Activated CD4-positive, alpha-beta T cell treated with anti-CD3 and anti-CD28 coated beads, Interleukin-2, amount 50 U/mL, for 4 hours (primary cell): ENCODE measurements around the gene LRRK1.

Experiments
- DNase-seq, 2 experiments: peaks; one replicate each; pipeline ENCODE4 v3.0.0-alpha.2; 2020

Gene LRRK1

DNA sequence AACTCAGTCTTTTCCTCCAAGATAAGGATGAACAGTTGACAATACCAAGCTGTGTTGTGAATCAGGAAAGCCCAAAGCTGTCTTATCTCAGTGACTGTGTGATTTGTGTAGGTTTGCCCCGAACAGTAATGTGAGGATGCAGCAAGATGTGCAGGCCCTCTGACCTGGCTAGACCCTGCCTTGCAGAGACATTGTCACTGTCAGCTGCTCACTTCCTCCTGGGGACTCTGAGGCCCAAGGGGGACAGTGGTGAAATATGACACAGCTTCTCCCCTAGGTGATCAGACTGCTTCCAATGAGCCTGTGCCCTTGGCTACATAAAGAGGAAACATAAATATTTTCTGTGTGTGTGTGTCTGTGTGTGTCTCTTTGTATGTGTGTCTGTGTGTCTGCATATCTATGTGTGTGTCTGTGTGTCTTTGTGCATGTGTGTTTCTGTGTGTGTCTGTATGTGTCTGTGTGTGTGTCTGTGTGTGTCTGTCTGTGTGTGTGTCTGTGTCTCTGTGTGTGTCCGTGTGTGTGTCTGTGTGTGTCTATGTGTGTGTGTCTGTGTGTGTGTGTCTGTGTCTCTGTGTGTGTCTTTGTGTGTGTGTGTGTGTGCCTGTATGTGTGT, 21.7 kb downstream of the LRRK1 start:
- DNase-seq, result no peak

GRCh38 chr15:100941536-100941935, 22.4 kb downstream of the LRRK1 start:
- DNase-seq, result no peak

DNA sequence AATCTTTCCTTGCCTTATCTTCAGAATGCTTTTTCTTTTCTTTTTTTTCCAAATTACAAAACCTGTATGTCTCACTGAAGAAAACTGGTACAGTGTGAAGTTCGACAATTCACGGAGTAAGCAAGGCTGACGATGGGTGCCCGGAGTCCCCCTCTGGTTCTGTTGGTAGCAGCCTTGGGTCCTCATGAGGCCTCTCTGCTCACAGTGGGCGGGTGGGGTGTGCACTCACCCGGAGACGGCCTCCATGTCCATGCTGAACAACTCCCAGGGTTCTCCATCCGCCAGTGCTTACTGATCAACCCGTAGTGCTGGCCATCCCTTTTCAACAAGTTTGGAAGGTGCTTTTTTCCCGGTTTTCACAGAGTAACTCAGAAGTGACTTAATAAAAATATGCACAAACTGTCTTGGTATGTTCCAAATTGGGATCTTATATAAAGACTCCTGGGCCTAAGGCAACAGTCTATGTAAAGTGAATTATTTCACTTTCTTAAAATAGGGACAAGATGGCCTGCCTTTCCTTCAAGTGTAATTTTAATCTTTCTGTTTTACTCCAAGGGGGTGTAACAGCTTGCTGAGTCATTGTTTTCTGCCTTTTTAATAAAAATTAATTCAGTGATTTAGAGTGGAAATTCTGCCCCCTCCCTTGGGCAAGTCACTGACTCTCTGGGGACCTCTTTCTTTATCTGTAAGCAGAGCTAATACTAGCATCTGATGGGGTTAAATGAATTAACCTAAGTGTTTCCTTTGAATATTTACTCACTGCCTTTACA, 23.7 kb downstream of the LRRK1 start:
- DNase-seq, result no peak

- DNase-seq, result no peak
Measured at GRCh38 chr15:100944244-100944895, 25.2 kb downstream of the LRRK1 start.

DNA sequence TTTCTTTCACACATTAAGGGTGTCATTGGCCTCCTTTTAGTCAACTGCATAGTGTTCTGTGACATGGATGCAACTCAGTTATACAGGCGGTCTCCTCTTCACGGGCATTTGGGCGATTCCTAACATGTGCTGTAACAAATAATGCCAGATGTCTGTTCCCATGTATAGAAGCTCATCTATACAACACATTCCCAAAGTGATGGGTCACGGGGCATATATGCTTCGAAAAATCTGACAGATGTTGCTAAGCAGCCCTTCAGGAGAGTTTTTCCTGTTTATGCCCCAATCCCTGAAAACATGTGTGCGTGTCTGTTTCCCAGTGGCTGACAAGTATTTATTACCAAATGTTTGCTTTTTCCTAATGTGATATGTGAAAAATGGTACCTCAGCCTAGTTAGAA, 25.8 kb downstream of the LRRK1 start:
- DNase-seq, result no peak

DNA sequence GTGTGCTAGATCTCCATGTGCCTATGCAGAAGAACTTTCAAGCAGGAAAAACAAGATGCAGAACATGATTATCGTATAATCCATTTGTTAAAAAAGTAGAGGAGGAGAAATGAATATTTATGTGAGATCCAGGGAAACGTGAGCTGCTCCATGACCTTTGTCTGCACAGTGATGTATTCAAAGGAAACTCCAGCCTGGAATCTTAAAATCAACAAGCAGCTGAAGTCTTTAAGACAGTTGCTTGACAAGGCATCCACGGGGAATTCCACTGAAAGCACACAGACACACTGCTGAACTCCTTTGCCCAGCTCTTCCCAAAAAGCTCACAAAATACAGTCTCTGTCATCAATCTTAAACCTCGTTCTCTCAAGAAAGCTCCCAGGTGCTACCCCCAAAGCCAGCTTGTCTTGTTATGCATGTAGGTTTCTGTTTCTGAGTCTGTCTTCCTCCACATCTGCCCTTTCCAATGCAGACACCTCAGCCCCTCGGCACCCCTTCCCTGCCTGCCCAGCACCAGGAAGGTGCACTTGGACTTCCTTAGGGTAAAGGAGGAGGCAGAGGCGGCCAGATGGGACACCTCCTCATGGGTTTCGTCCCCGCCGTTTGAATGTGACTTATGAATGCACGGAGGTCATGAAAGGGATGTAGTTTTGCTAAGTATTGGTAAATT, 28.7 kb downstream of the LRRK1 start:
- DNase-seq, result no peak

DNA sequence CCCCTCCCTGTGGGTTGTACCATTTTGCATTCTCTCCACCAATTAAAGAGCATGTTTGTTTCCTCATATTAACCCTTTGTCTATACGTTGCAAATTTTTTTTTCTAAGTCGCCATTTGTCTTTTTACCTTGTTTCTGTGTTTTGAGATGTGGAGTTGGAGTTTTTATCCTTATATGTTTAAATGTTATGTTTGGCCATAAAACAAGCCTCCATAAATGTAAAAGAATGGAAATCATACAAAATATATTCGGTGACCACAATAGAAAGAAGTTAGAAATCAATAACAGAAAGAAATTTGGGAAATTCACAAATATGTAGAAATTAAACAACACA, 29.2 kb downstream of the LRRK1 start:
- DNase-seq, result no peak

DNA sequence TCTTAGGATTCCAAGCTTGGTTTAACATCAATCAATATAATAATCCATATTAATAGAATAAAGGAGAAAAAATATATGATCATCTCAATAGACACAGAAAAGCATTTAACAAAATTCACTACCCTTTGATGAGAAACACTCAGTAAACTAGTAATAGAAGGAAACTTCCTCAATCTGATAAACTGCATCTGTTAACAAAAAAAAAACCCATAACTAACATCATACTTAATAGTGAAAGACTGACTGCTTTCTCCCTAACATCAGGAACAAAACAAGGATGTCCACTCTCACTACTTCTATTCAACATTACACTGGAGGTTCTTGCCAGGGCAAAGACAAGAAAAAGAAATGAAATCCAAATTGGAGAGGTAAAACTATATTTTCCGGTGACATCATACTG, 30.5 kb downstream of the LRRK1 start:
- no peak for DNase-seq

GRCh38 chr15:100951965-100952364, 32.8 kb downstream of the LRRK1 start:
- DNase-seq, result no peak

DNA sequence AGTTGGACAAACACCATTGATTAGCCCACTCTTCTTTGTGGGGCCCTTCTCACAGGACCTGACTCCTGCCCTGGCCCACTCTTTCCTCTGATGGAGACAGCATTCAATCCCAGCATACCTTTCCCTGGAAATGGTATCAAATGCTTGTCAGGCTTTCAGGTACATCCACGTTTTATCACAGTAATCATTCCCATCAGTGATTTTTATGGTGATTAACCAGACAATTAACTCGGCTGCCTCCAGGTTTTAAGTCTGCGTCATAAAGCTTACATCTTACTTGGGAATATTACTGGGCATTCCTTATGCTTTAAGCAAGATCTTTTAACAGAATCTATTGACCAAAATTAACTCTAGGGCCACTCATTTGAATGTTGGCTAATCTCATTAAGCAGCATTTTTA, 33.4 kb downstream of the LRRK1 start:
- DNase-seq, result no peak

DNA sequence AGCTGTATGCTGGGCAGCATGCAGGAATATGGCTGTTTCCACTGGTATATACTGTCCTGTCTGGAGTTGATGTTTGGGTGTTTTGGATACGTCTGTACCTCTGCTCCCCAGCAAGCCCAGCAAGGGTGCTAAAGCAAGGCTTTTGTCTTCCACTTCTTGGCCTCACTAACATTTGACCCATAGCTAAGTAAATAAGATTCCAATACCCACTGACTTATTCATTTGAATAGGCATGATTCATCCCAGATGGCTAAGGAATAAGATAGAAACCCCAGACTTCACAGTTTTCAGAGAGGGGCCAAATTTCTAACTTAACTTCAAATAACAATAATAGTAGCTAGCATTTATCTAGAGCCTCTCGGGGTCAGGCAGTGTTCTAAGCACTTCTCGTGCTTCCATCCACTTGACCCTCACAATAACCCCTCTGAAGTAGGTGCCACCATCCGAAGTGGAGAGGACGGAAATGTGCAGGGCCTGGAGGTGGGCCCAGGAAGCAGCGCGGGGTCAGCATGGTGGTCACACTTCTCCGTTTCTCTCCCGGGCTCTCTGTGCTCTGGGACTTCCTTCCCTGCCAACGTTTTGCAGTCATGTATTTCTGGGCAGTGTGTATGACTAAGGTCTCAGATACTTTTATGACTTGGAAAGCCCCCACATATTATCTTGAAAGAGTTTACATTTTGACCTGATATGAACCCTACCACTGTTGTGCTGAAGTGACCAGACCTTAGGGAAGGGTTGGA, 39.3 kb downstream of the LRRK1 start:
- no peak for DNase-seq

DNA sequence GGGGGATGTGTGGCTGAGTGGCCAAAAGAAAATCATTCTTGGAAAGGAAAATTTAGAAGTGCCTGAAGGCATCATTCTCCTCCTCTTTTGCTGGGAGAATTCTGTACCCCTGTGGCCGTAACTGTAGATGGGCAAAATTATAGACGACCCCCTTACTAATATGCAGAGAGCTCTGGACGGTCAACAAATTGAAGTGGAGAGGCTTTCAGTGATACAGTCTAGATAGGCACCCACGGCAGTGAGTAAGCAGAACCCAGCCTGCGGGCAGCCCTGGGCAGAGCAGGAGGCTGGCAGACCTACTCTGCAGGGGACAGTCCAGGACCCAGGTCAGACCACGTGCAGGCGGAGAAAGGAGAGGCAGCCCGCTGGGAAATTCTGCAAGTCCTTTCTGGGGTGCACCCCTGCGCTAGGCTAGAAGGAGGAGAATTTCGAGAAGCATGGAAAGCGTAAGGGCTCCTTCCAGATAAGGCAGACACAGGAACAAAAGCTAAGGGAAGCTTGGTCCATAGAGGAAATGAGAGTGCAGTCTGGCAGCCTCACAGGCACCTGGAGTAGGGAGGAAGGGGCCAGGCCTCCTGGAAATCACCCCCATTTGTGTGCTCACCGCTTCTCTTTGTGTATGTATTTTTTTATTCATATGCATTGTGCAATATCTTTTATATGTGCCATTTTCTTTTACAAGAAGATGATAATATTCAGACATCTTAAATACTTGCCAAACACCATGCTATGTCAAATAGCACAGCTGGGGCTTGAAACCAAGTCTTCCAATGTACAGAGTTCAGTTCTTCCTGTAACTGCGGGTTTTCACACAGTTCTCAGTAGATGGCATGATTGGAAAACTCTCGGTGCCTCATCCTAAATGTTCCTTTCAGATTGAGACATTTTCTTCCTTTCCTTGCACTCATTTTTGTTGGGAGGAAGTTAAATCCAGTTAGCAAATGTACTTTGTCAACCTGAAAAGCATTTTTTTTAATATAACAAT, 40.2 kb downstream of the LRRK1 start:
- no peak for DNase-seq

GRCh38 chr15:100966997-100967396, 47.8 kb downstream of the LRRK1 start:
- no peak for DNase-seq

DNA sequence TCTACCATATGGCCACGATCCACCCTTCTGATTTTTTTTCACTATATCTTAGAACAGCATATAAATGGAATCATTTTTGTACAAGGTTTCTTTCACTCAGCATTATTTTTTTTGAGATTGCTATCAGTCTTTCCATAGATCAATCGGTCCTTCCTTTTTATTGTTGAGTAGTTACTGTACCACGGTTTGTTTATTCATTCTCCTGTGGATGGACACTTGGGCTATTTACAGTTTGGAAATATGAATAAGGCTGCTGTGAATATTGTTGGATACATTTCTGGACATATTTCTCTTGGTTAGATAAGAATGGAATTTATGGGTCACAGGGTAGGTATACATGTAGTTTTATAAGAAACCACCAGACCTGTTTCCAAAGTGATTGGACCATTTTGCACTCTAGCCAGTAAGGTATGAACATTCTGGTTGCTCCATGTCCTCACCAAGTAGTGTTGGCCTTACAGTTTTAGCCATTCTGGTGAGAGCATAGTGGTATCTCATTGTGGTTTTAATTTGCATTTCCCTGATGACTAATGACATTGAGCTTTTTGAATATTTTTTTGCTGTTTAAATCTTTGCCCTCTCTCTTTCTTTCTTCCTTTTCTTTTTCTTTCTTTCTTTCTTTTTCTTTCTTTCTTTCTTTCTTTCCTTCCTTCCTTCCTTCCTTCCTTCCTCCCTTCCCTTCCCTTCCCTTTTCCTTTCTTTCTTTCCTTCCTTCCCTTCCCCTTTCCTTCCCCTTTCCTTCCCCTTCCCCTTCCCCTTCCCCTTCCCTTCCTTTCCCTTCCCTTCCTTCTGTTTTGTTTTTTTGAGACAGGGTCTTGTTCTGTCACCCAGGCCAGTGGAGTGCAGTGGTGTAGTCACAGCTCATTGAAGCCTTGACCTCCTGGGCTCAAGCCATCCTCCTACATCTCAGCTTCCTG, 49.2 kb downstream of the LRRK1 start:
- no peak for DNase-seq

DNA sequence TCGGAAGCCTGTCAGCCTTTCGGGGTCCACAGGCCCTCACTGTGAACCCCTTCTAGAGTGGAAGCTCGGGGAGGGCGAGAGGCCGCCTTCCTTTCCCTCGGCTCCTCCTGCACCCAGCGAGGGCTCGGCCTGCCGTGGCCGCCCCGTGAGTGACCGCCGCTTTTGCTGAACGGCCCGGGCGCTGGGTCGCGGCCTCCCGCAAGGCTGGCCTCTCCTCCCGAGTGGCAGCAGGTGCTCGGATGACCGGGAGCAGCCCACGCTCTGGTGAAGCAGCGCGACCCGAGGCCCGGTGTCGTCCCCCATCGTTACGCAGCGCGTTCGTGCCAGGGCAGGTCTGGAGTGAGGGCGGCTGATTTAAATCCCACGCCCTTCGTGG, 53.8 kb downstream of the LRRK1 start:
- DNase-seq, result no peak

DNA sequence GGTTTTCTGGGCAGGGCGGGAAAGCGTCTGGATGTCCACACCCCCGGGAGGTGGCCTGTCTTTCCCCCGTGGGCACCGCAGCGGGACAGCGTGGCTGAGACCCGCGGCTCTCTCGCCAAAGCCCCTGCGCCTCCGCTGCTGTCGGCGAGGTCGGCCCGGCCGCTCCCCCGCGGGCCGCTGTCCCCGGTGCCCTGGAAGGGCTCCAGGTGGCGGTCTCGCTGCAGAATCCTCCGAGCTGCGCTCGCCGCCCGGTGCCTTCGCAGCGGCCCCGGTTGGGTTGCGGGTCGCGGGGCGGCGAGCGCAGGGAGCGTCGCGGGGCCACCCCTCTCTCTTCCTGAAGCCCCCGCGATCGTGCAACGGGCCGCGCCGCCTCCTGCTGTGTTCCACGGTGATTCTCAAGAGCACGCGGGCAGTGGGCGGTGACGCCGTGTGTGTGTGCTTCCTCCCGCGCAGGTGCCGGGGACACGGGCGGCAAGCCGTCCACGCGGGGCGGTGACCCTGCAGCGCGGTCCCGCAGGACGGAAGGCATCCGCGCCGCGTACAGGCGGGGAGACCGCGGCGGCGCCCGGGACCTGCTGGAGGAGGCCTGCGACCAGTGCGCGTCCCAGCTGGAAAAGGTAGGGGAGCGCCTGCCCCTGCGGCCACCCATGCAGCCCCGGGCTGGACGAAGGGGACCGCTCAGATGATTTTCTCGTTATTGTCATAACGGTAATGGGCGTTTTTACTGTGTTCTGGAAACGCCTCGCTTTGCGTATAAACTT, 54.4 kb downstream of the LRRK1 start:
- DNase-seq, result no peak

DNA sequence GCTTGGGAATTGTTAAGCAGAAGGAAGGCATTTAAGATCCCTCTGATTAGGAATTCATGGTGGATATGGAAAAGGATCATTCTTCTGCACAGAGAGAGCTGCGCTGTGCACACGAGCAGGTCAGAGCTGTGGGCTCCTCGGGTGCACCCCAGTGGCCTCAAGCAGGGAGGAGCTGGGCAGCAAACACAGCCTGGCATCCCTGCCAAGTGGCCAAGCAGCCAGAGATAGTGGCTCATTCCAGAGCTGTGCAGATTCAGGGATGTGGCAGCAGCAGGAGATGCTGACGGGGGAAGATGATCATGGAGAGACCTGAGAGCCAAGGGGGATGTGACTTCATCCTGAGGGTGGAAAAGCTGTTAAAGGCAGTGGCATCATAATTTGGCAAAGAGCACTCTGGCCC, 55.9 kb downstream of the LRRK1 start:
- DNase-seq, result no peak

DNA sequence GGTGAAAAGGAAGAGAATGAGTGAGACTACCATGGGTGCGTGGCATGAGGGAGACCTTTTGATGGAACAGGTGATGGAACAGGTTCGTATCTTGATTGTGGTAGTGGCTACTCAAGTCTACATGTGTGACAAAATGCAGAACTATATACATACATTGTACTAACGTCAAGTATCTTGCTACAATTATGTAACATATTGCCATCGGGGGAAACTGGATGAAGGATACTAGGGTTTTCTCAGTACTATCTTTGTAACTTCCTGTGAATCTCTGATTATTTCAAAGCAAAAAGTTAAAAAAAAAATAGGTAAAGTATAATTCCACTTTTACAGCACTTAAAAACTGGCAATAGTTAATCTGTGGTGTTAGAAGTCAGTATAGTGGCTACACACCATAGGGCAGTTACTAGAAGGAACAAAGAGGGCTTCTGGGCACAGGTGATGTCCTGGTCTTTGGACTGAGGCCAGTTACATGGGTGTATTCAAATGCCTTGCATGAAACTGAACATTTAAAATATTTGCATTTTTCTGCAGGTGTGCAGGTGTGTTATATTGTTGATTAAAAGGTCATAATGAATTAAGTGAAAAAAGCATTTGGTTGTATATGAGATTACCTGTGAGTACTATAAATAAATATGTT, 61.4 kb downstream of the LRRK1 start:
- DNase-seq, result no peak

- DNase-seq, result no peak
Measured at GRCh38 chr15:100981086-100981485, 61.9 kb downstream of the LRRK1 start.

DNA sequence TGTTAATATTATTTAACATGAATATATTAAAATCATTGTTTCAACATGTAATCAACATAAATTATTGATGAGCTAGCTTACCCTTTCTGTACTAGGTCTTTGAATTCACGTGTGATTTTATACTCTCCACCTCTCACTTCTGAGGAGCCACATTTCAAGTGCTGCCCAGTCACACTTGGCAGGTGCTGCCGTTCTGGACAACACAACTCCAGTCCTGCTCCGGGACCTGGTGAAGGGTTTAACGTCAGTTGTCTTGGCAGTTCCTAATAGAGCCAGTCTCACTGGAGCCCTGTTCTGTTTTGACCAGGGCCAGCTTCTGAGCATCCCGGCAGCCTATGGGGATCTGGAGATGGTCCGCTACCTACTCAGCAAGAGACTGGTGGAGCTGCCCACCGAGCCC, 64.1 kb downstream of the LRRK1 start:
- DNase-seq, result no peak
